Endothelial cell of umbilical vein (primary cell): ENCODE measurements around the gene TTC33. TPM values are rescaled to one million over a fixed set of nuclear protein-coding genes. Genes with fewer than 3 reads are reported as not detected.

Experiments
- BruUV-seq: library from RNA; stranded (reverse); fragments of 400-500 nt; replicated peaks from 2 replicates; lab custom pipeline; 2021; lab: Mats Ljungman, UMichigan
- CTCF ChIA-PET: fragments of 300-600, 350-600 bp; sonication (Branson Sonifier 250); formaldehyde crosslinking; loops from one replicate; lab custom pipeline; 2021; ENCODE audit warnings: antibody characterized with exemption, inconsistent platforms; lab: Charles Lee
- POLR2A ChIA-PET: fragments of 300-600, 350-600 bp; sonication (Branson Sonifier 250); formaldehyde crosslinking; loops from one replicate; lab custom pipeline; 2021; ENCODE audit warnings: antibody characterized with exemption, inconsistent platforms; lab: Charles Lee
- DNase-seq: peaks from one replicate; pipeline ENCODE4 v3.0.0-alpha.2; 2011; ENCODE audit warnings: low read depth, low spot score
- FAIRE-seq: peaks from 2 replicates; lab custom pipeline; 2011; peaks lifted over from hg19 to GRCh38; lab: Jason Lieb, UNC
- H2AFZ ChIP-seq: 2 replicates; pipeline ENCODE4 v1.6.0; 2012; ENCODE audit warnings: low read depth, low read length, control low read depth, inconsistent platforms
- H3K27ac ChIP-seq: 2 replicates; pipeline ENCODE4 v1.5.1; 2011; ENCODE audit warnings: low read depth, mild to moderate bottlenecking, control low read depth, low read length, moderate library complexity; ENCODE audit not compliant: insufficient read depth
- H3K27me3 ChIP-seq, 2 experiments: 2 replicates each; pipeline versions ENCODE4 v1.6.0 to v1.6.1; 2011; ENCODE audit warnings: low read length in 2 of 2, mixed read lengths in 1 of 2; ENCODE audit not compliant: control insufficient read depth in 2 of 2, insufficient read depth in 2 of 2
- H3K36me3 ChIP-seq, 2 experiments: 2 replicates in 1 of 2; 3 replicates in 1 of 2; pipeline ENCODE4 v1.5.1; 2011; ENCODE audit warnings: low read length in 2 of 2, mild to moderate bottlenecking in 1 of 2, moderate library complexity in 1 of 2; ENCODE audit not compliant: control insufficient read depth in 2 of 2, insufficient read depth in 2 of 2; ENCODE audit errors: extremely low read depth in 1 of 2
- H3K4me1 ChIP-seq: 3 replicates; pipeline ENCODE4 v1.5.1; 2011; ENCODE audit warnings: mild to moderate bottlenecking, low read length; ENCODE audit not compliant: control insufficient read depth, insufficient read depth; ENCODE audit errors: extremely low read depth
- H3K4me2 ChIP-seq: 2 replicates; pipeline ENCODE4 v1.6.1; 2011; ENCODE audit warnings: low read length, control low read depth, mixed read lengths; ENCODE audit not compliant: insufficient read depth
- H3K4me3 ChIP-seq, 3 experiments: fragments of 200-600 bp in 1 of 3; sonication (generic), shearing (Covaris generic) in 1 of 3; replicated peaks in 1 of 3; 2 replicates each; pipeline ENCODE4 v1.5.1; 2011 to 2016; ENCODE audit warnings: control low read depth in 3 of 3, low read length in 3 of 3, mild to moderate bottlenecking in 2 of 3, inconsistent platforms in 1 of 3, low read depth in 1 of 3, moderate library complexity in 1 of 3; ENCODE audit not compliant: insufficient read depth in 1 of 3
- H3K79me2 ChIP-seq: 2 replicates; pipeline ENCODE4 v1.6.0; 2012; ENCODE audit warnings: low read length, inconsistent platforms; ENCODE audit not compliant: control insufficient read depth, insufficient read depth
- H3K9ac ChIP-seq: replicated peaks from 2 replicates; pipeline ENCODE3; 2011; ENCODE audit warnings: low read length, control low read depth; ENCODE audit not compliant: insufficient read depth; ENCODE audit errors: extremely low read depth
- H3K9me1 ChIP-seq: replicated peaks from 3 replicates; pipeline ENCODE4 v1.6.0; 2011; ENCODE audit warnings: mild to moderate bottlenecking, low read length; ENCODE audit not compliant: control insufficient read depth, insufficient read depth; ENCODE audit errors: extremely low read depth
- H3K9me3 ChIP-seq: replicated peaks from 2 replicates; pipeline ENCODE4 v1.5.1; 2012; ENCODE audit warnings: low read length, inconsistent platforms; ENCODE audit not compliant: control insufficient read depth, insufficient read depth
- H4K20me1 ChIP-seq: replicated peaks from 2 replicates; pipeline ENCODE3; 2011; ENCODE audit warnings: mild to moderate bottlenecking, low read length; ENCODE audit not compliant: control insufficient read depth, insufficient read depth; ENCODE audit errors: extremely low read depth
- CTCF ChIP-seq, 2 donors: IDR thresholded peaks; 1 replicate in 1 of 2; 2 replicates in 1 of 2; pipeline ENCODE4 v1.5.1; 2011; ENCODE audit warnings: low read length in 2 of 2, mild to moderate bottlenecking in 2 of 2, moderate library complexity in 2 of 2, control low read depth in 1 of 2, inconsistent platforms in 1 of 2, low read depth in 1 of 2; ENCODE audit not compliant: insufficient read depth in 1 of 2; ENCODE audit errors: extremely low read depth in 1 of 2
- EZH2 ChIP-seq: IDR thresholded peaks from 2 replicates; pipeline ENCODE4 v1.6.1; 2012; ENCODE audit warnings: borderline replicate concordance, low read depth, mild to moderate bottlenecking, moderate library complexity, low read length, inconsistent platforms; ENCODE audit not compliant: severe bottlenecking
- FOS ChIP-seq: IDR thresholded peaks from 2 replicates; pipeline ENCODE4 v1.6.1; 2011; ENCODE audit warnings: mild to moderate bottlenecking, low read length, moderate library complexity, borderline replicate concordance; ENCODE audit not compliant: insufficient read depth
- GATA2 ChIP-seq: IDR thresholded peaks from 2 replicates; pipeline ENCODE4 v1.7.0; 2011; ENCODE audit warnings: low read depth, mild to moderate bottlenecking, moderate library complexity, mixed read lengths, low read length; ENCODE audit not compliant: insufficient read length, insufficient read depth
- JUN ChIP-seq: IDR thresholded peaks from 2 replicates; pipeline ENCODE4 v1.6.1; 2011; ENCODE audit warnings: borderline replicate concordance, low read depth; ENCODE audit not compliant: insufficient read length, insufficient read depth
- MYC ChIP-seq: IDR thresholded peaks from one replicate; pipeline ENCODE4 v1.6.1; 2011; ENCODE audit warnings: mild to moderate bottlenecking, low read depth, low read length
- POLR2A ChIP-seq: IDR thresholded peaks from 2 replicates; pipeline ENCODE4 v1.6.1; 2012; ENCODE audit warnings: low read depth, mild to moderate bottlenecking, control low read depth, low read length
- POLR2AphosphoS5 ChIP-seq: IDR thresholded peaks from 2 replicates; pipeline ENCODE4 v1.6.1; 2012; ENCODE audit warnings: low read depth, mild to moderate bottlenecking, control low read depth, low read length, moderate library complexity; ENCODE audit not compliant: insufficient read depth
- dilution Hi-C: fragments of 300-500 bp; cut with MboI; formaldehyde crosslinking; loops from one replicate; pipeline ENCODE4 v1.15.0; 2019; ENCODE audit warnings: low sequenced_read_pairs; ENCODE audit not compliant: extremely low pct_ligation_motif_present
- intact Hi-C: fragments of 100-400 bp; cut with micrococcal nuclease; formaldehyde crosslinking; loops from one replicate; pipeline ENCODE4 v1.10.0; 2022
- polyA plus RNA-seq, 4 experiments: library from polyadenylated mRNA; depleted of rRNA in 3 of 4; stranded (reverse) in 3 of 4; unstranded in 1 of 4; fragments of >200 nt; gene quantifications; 2 replicates each; pipeline versions ENCODE4 v1.2.1 to v1.2.3, GENCODE V29; 2011 to 2012; ENCODE audit warnings: missing spikeins in 1 of 4
- total RNA-seq: library from RNA; stranded (reverse); gene quantifications from 2 replicates; pipeline ENCODE4 v1.2.3, GENCODE V29; 2021
- TF ChIP-seq, protein P1 (sequence below): IDR thresholded peaks from 2 replicates; pipeline ENCODE4 v1.6.1; 2011; ENCODE audit not compliant: insufficient read depth, insufficient read length

TTC33 gene
- total and polyA plus RNA-seq, 2 donors (not counting 3 experiments of a cell fraction or from before 2014, with no cell fraction given) = 2.2 to 11.7 TPM

- Histone ChIP-seq H3K79me2 (no peaks in the 10 kb centered on the region), H3K4me1 (peaks cover 4% of the 10 kb centered on the region), H3K27me3 (no peaks in the 10 kb centered on the region), H3K9ac (no peak overlapping the region), H3K36me3 (no peaks in the 10 kb centered on the region), H3K27ac (no peak overlapping the region), H2AFZ (no peak overlapping the region), H3K9me3 (no peaks in the 10 kb centered on the region), H3K4me3 (no peak overlapping the region), H3K4me2 (no peak overlapping the region), H4K20me1 (no peaks in the 10 kb centered on the region), H3K9me1 (no peaks in the 10 kb centered on the region)
- no peak for TF ChIP-seq POLR2A
- no peak for TF ChIP-seq EZH2
- no peak for TF ChIP-seq GATA2
- no peak for TF ChIP-seq MYC
- no peak for TF ChIP-seq POLR2AphosphoS5
- TF ChIP-seq, protein P1, sequence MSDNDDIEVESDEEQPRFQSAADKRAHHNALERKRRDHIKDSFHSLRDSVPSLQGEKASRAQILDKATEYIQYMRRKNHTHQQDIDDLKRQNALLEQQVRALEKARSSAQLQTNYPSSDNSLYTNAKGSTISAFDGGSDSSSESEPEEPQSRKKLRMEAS = no peak
- TF ChIP-seq JUN = no peak
- no peak for TF ChIP-seq FOS
- TF ChIP-seq CTCF (IDR thresholded peaks at IDR 0.05; ENCODE audit: extremely low read depth in 1 of 2, insufficient read depth in 1 of 2, low read depth in 1 of 2, low read length in 2 of 2) = no peak
- dilution Hi-C loops (no loop called here), intact Hi-C loops (no loop called here)
- peak; percentile 69 for FAIRE-seq
- peak; percentile 76 for DNase-seq
- POLR2A ChIA-PET = no interaction called here
- BruUV-seq = no TSS peak
- CTCF ChIA-PET = no interaction called here
These were observed 152.4 kb downstream of the TTC33 start for GRCh38 chr5:40603378-40603777.
